ENCODE results near the gene MED13. TPM values are rescaled to one million over a fixed set of nuclear protein-coding genes. Genes with fewer than 3 reads are reported as not detected.

MED13 gene
- total and polyA plus RNA-seq, 4 experiments from 2014 or later = 1.8 to 85.4 (median 41.1) TPM

Other genes starting within 250 kb of the MED13 start
- 1 to 10 TPM; 1.5 to 1.7 TPM for gene BRIP1, start 201.8 kb downstream of the MED13 start, total RNA-seq
- gene BRIP1, start 201.8 kb downstream of the MED13 start, polyA plus RNA-seq = under 1 TPM; 0.31 to 1.00 TPM
- gene INTS2, start 137.3 kb downstream of the MED13 start, total RNA-seq = 10 to 100 TPM; 18.4 to 18.7 TPM
- 1 to 10 TPM; 3.9 to 8.1 TPM for gene INTS2, start 137.3 kb downstream of the MED13 start, polyA plus RNA-seq